ENCODE results near the gene NPRL2.
A peak's percentile ranks its signal among the peaks of the same experiment; 100 is the strongest.

NPRL2 gene

DNA sequence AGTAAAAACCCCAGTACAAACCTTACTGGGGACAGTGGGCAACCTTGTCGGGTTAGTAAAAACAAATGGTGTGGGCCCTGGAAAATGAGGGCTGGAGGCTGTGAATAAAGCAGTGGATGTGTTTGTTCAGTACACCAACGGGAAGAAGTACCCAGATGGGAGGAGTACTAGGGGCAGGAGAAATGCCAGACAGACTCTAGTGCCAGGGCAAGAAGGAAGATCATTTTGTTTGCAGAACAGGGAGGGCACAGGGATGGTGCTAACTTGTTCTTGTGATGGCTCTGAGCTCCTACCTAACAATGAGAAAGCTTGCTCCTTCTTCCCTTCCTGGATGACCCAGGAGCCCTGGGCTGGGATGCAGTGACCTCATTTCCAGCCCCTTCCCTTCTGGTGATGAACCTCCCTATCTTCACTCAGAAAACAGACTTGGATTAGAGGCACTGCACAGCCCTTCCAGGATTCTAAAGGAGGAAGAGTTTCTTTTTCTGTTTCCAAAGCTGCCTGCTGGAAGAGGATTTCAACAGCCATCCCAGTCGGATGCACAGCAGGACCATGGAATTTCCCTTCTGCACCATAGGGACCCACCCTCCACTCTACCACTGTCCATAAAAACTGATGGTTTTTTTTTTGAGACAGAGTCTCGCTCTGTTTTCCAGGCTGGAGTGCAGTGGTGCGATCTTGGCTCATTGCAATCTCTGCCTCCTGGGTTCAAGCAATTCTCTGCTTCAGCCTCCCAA, 16.1 kb downstream of the NPRL2 start:
- H3K4me3 ChIP-seq (ENCODE audit: low read length): peak overlapping the region; percentile 2
- H3K36me3 ChIP-seq (ENCODE audit: insufficient read depth, low read length): peaks cover 28% of the 10 kb centered on the region
- H3K27me3 ChIP-seq (ENCODE audit: control insufficient read depth, insufficient read depth, low read length): no peaks in the 10 kb centered on the region
- H3K9ac ChIP-seq (ENCODE audit: low read depth, low read length): peak overlapping the region; percentile 32
- no peaks in the 10 kb centered on the region for H3K9me3 ChIP-seq (replicated peaks; ENCODE audit: low read length)
- H3K4me1 ChIP-seq (ENCODE audit: control insufficient read depth, insufficient read depth, low read length): peaks cover 48% of the 10 kb centered on the region
- peak overlapping the region; percentile 60 for H3K4me2 ChIP-seq (ENCODE audit: low read length)

DNA sequence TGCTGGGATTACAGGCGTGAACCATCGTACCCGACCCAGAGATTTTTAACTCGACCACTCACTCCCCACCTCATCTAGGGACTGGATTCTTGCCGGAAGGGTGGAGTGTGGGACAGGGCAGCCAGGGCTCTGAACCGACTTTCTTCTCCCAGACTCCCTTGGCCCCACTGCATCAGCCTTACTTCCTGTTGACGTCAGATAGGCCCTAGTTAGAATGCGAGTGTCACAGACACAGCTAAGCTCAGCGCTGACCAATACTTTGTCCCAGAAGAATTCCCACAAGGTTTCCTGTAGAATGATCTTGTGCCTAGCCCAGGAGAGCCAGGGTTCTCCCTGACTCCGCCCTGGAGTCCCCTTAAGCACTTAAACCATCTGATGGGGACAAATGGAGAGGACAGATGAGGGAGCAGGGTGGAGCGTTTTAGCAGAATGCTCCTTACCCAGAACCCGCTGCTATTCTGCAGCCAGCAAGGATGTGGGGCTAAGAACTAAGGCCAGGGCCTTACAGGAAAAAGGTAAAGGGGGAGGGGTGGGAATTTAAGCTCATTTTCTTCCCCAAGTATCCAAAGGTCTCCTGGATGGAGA, 16.7 kb downstream of the NPRL2 start:
- Histone ChIP-seq H3K9me3 (replicated peaks; ENCODE audit: low read length) (no peaks in the 10 kb centered on the region), H3K27me3 (ENCODE audit: control insufficient read depth, insufficient read depth, low read length) (no peaks in the 10 kb centered on the region), H3K4me3 (ENCODE audit: low read length) (no peak overlapping the region), H3K4me2 (ENCODE audit: low read length) (peak overlapping the region; percentile 60), H3K36me3 (ENCODE audit: insufficient read depth, low read length) (peaks cover 33% of the 10 kb centered on the region), H3K9ac (ENCODE audit: low read depth, low read length) (peak overlapping the region; percentile 32), H3K4me1 (ENCODE audit: control insufficient read depth, insufficient read depth, low read length) (peaks cover 45% of the 10 kb centered on the region)

DNA sequence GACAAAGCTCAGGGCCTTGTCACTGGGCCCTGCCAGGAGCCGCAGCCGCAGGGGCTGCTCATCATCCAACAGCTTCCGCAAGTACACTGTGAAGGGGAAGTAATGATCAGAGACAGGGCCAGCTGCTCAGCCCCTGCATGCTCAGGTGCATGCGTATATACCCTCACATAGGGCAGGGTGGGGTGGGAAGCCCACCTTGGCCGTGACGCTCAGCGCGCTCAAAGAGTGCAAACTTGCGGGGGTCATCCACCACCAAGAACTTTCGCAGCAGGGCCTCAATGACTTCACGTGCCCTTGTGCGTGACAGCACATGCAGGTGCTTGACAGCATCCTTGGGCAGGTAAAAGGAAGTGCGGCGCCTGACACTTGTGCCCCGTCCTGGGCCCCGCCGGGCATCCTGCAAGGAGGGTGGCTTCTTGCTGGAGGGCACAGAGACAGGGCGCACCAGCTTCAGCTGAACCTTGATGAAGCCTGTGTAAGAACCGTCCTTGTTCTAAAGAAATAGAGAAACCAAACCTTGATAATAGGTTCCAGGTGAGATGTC, 19.1 kb downstream of the NPRL2 start:
- Histone ChIP-seq H3K4me3 (ENCODE audit: low read length) (no peak overlapping the region), H3K4me1 (ENCODE audit: control insufficient read depth, insufficient read depth, low read length) (peaks cover 47% of the 10 kb centered on the region), H3K4me2 (ENCODE audit: low read length) (no peak overlapping the region), H3K9me3 (replicated peaks; ENCODE audit: low read length) (no peaks in the 10 kb centered on the region), H3K9ac (ENCODE audit: low read depth, low read length) (no peak overlapping the region), H3K36me3 (ENCODE audit: insufficient read depth, low read length) (peaks cover 33% of the 10 kb centered on the region), H3K27me3 (ENCODE audit: control insufficient read depth, insufficient read depth, low read length) (no peaks in the 10 kb centered on the region)

DNA sequence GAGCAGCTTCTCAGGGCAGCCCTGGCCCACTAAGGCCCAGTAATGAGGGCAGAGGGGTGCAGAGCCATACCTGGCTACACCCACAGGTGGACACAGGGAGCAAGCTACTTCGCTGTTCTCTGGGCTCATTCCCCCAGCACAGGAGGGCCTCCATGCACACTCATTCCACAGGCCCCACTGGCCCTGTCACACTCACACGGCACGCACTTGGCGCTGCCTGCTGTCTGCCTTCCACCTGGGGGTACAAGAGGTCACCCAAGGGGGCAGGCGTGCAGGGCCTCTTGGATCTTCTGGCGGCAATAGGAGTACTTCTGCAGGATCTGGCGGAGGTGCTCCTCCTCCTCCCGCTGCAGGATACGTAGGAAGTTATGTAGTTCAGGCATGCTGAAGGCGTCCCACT, 20.2 kb downstream of the NPRL2 start:
- no peaks in the 10 kb centered on the region for H3K27me3 ChIP-seq (ENCODE audit: control insufficient read depth, insufficient read depth, low read length)
- H3K36me3 ChIP-seq (ENCODE audit: insufficient read depth, low read length): peaks cover 39% of the 10 kb centered on the region
- no peaks in the 10 kb centered on the region for H3K9me3 ChIP-seq (replicated peaks; ENCODE audit: low read length)
- H3K4me2 ChIP-seq (ENCODE audit: low read length): no peak overlapping the region
- peaks cover 37% of the 10 kb centered on the region for H3K4me1 ChIP-seq (ENCODE audit: control insufficient read depth, insufficient read depth, low read length)
- no peak overlapping the region for H3K4me3 ChIP-seq (ENCODE audit: low read length)
- H3K9ac ChIP-seq (ENCODE audit: low read depth, low read length): no peak overlapping the region

DNA sequence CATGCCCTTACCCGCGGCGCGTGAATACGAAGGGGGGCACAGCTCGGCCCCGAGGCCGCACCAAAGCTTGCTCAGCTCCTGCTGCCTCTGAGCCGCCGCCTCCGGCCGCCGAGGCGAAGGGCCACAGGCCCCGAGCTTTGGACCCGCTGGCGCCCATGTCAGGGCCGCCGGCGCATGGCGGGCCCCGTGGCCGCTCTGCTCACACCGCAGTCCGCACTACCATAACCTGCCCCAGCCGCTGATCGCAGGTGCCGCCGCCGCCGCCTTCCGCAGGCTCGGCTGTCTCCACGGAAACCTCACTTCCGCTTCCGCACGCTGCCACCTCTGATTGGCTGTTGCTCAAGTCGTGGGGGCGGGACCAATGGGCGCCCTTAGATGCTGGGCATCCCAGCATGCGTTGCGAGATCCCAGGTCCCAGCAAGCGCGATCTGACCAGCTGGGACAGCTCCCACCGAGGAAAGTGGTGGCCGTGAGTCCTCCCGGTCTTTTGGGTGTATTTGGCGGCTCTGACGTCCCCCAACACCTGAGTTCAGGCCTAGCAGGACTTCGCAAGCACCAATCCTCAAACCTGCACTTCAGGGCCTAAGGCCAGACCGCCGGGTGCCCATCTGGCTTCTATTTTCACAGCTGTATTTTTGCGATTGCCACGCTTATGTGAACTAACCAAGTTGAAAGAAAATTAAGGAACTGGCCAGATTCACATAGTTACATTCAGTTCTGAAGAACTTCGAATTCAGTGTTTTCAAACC, 22.5 kb downstream of the NPRL2 start, which contains the start of gene TUSC2:
Gene TUSC2, minus strand, starts transcription at position 281 of the 749 bp plus-strand sequence. Its CDS starts 124 bp downstream, at position 157.
- Histone ChIP-seq H3K9me3 (replicated peaks; ENCODE audit: low read length) (no peaks in the 10 kb centered on the region), H3K4me2 (ENCODE audit: low read length) (peak within 1 kb of the TSS; percentile 99), H3K4me1 (ENCODE audit: control insufficient read depth, insufficient read depth, low read length) (peaks cover 15% of the 10 kb centered on the region), H3K27me3 (ENCODE audit: control insufficient read depth, insufficient read depth, low read length) (no peaks in the 10 kb centered on the region), H3K4me3 (ENCODE audit: low read length) (peak within 1 kb of the TSS; percentile 92), H3K9ac (ENCODE audit: low read depth, low read length) (peak within 1 kb of the TSS; percentile 96), H3K36me3 (ENCODE audit: insufficient read depth, low read length) (peaks cover 39% of the 10 kb centered on the region)

DNA sequence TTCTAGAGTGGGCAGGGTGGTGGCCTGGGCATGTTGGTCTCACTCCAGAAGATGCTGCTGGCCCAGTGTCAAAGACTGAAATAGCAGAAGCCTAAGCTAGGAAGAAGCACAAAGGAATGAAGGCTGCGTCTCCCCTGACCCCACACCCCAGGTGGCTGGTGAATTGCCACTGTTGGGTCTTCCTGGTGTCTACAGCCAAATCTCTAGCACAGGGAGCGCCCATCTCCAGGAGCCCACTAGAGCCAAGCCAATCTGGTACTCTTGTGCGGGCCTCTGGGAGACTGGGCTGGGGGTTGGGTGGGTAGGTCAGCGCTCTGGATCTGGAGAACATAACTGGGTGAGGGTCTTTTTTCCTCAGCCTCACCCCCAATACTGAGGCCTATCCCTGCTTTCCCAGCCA, 23.4 kb downstream of the NPRL2 start:
- Histone ChIP-seq H3K9ac (ENCODE audit: low read depth, low read length) (peak overlapping the region; percentile 96), H3K4me3 (ENCODE audit: low read length) (peak overlapping the region; percentile 92), H3K27me3 (ENCODE audit: control insufficient read depth, insufficient read depth, low read length) (no peaks in the 10 kb centered on the region), H3K4me2 (ENCODE audit: low read length) (peak overlapping the region; percentile 99), H3K4me1 (ENCODE audit: control insufficient read depth, insufficient read depth, low read length) (peaks cover 21% of the 10 kb centered on the region), H3K36me3 (ENCODE audit: insufficient read depth, low read length) (peaks cover 38% of the 10 kb centered on the region), H3K9me3 (replicated peaks; ENCODE audit: low read length) (no peaks in the 10 kb centered on the region)

DNA sequence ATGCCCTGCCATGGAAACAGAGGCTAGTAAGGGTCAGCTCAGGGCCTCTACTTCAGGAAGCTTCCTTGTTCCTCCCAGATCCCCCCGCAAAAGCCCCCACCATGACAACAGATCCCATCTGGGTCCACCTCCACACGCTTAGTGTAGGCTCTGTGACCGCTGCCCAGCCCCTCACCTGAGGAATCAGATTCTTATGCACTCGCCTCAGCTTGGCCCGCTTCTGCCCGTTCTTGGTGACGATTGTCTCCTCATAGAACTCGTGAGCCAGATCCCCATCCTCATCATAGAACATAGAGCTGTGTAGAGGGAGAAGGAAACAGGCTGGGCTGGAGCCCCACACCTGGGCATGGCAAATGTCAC, 24.4 kb downstream of the NPRL2 start:
- no peak overlapping the region for H3K4me2 ChIP-seq (ENCODE audit: low read length)
- peaks cover 28% of the 10 kb centered on the region for H3K36me3 ChIP-seq (ENCODE audit: insufficient read depth, low read length)
- no peaks in the 10 kb centered on the region for H3K9me3 ChIP-seq (replicated peaks; ENCODE audit: low read length)
- H3K4me3 ChIP-seq (ENCODE audit: low read length): no peak overlapping the region
- no peaks in the 10 kb centered on the region for H3K27me3 ChIP-seq (ENCODE audit: control insufficient read depth, insufficient read depth, low read length)
- H3K9ac ChIP-seq (ENCODE audit: low read depth, low read length): no peak overlapping the region
- peaks cover 25% of the 10 kb centered on the region for H3K4me1 ChIP-seq (ENCODE audit: control insufficient read depth, insufficient read depth, low read length)

DNA sequence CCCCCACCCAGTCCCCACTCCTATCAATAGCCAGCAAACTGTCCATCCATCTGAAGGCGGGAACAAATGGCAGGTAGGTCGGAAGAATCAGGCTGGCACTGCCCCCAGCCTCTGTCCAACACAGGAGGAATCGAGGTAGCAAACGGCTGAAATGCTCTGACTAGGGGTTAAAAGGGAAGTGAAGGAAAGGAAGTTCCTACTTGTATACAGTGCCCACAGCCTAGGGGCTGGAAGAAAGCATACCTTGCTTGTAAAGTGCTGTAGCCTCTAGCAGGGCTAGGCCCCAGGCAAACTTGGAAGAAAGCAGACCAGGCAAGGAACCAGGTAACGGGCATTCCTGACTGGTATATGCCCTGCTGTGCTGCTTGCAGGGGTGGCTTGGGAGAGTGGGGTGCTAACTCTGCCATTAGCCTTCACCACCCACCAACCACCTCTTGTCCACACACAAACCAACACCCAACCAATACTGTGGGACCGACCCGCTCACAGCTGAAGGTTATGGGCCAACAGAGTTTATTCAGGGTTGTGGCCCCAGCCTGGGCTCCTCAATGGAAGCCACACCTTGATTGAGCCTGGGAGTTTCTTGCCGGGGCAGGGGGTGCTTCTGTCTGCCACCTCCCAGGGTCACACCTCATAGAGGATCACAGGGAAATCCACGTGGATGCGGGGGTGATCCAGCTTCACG, 24.9 kb downstream of the NPRL2 start:
- Histone ChIP-seq H3K4me1 (ENCODE audit: control insufficient read depth, insufficient read depth, low read length) (peaks cover 25% of the 10 kb centered on the region), H3K4me3 (ENCODE audit: low read length) (no peak overlapping the region), H3K9me3 (replicated peaks; ENCODE audit: low read length) (no peaks in the 10 kb centered on the region), H3K27me3 (ENCODE audit: control insufficient read depth, insufficient read depth, low read length) (no peaks in the 10 kb centered on the region), H3K36me3 (ENCODE audit: insufficient read depth, low read length) (peaks cover 23% of the 10 kb centered on the region), H3K4me2 (ENCODE audit: low read length) (no peak overlapping the region), H3K9ac (ENCODE audit: low read depth, low read length) (no peak overlapping the region)

DNA sequence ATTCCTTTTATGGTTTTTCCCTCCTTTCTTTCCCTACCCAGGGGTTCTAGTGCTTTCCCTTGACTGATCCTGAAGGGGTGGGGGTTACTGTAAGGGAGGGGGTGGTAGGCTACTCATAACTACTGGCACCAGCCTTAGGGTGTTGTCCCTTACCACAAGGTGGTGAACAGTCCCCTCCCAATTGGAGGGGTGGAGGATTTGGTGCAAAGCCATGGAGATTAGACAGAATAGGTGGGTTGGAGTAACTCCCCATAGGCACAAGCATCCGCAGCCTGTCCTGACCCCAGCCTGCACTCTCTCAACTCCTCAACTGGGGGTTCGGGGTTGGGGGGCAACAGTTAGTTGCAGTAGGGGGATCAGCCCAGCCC, 25.5 kb downstream of the NPRL2 start:
- Histone ChIP-seq H3K9me3 (replicated peaks; ENCODE audit: low read length) (no peaks in the 10 kb centered on the region), H3K4me1 (ENCODE audit: control insufficient read depth, insufficient read depth, low read length) (peaks cover 30% of the 10 kb centered on the region), H3K9ac (ENCODE audit: low read depth, low read length) (no peak overlapping the region), H3K27me3 (ENCODE audit: control insufficient read depth, insufficient read depth, low read length) (no peaks in the 10 kb centered on the region), H3K4me3 (ENCODE audit: low read length) (no peak overlapping the region), H3K4me2 (ENCODE audit: low read length) (no peak overlapping the region), H3K36me3 (ENCODE audit: insufficient read depth, low read length) (peaks cover 18% of the 10 kb centered on the region)

DNA sequence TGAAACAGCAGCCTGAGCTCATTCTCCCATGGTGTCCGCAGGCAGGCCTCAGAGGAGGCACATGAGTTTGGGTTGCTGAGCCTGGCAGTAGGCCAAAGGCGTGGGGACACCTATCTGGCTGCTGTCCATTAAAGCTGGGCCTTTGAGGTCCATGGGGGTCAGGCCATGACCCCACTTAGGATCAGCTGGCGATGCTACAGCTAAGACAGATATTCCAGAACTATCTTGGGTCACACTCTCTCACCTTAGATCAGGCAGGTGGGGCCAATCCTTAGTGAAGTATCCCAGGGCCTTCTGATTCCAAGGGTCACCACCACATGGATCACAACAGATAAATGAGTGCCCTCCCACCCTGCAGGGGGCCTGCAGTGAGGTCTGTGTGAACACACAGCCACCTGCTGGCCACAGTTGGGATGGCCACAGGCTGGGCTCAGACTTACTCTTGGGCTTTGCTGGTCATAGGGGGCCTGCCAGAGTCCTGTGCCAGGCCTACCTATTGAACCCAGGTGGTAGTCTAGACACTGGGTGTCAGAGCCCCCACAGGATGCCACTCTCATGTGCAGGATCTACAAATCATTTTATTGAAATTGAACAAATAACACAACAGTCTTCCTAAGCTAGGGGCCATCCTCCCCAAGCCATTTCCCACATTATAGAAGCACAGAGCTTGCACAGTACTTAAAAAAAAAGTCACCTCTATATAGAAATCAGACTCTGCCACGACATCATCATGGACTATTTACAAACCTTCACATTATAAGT, 26.0 kb downstream of the NPRL2 start:
- no peak overlapping the region for H3K9ac ChIP-seq (ENCODE audit: low read depth, low read length)
- no peak overlapping the region for H3K4me3 ChIP-seq (ENCODE audit: low read length)
- no peak overlapping the region for H3K4me2 ChIP-seq (ENCODE audit: low read length)
- no peaks in the 10 kb centered on the region for H3K9me3 ChIP-seq (replicated peaks; ENCODE audit: low read length)
- no peaks in the 10 kb centered on the region for H3K27me3 ChIP-seq (ENCODE audit: control insufficient read depth, insufficient read depth, low read length)
- peaks cover 16% of the 10 kb centered on the region for H3K36me3 ChIP-seq (ENCODE audit: insufficient read depth, low read length)
- peaks cover 34% of the 10 kb centered on the region for H3K4me1 ChIP-seq (ENCODE audit: control insufficient read depth, insufficient read depth, low read length)
